ENCODE data around the gene NEK1. TPM values are rescaled to one million over a fixed set of nuclear protein-coding genes. Genes with fewer than 3 reads are reported as not detected.
"Not testable (repeated sequence)": the region's sequence is repeated elsewhere in the genome, so short reads cannot be mapped to it uniquely, and the experiment has no call there.

NEK1 gene
- total and polyA plus RNA-seq, 2 donors (not counting 3 experiments of a cell fraction or from before 2014, with no cell fraction given): 2.6 to 10.1 TPM

DNA sequence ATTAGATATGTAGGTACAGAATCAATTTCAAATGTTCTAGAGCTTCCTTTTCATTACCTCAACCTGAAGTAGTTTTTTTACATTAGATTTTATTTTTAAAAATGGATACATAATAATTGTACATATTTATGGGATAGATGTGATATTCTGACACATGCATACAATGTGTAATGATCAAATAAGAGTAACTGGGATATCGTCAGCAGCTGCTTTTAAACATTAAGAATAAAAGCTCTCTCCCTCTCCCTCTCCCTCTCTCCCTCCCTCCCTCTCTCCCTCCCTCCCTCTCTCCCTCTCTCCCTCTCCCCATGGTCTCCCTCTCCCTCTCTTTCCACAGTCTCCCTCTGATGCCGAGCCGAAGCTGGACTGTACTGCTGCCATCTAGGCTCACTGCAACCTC is 43.2 kb downstream of the NEK1 start:
- H2AFZ ChIP-seq (ENCODE audit: low read depth, low read length); H3K79me2 ChIP-seq (ENCODE audit: control insufficient read depth, insufficient read depth, low read length); H3K4me2 ChIP-seq (ENCODE audit: insufficient read depth, low read length); H3K36me3 ChIP-seq (ENCODE audit: control insufficient read depth in 2 of 2, extremely low read depth in 1 of 2, insufficient read depth in 2 of 2, low read length in 2 of 2); BruUV-seq (replicated peaks); dilution Hi-C loops (cut with MboI; ENCODE audit: extremely low pct_ligation_motif_present, low sequenced_read_pairs); POLR2A ChIA-PET; FAIRE-seq; H3K9ac ChIP-seq (replicated peaks; ENCODE audit: extremely low read depth, insufficient read depth, low read length); H3K4me1 ChIP-seq (ENCODE audit: control insufficient read depth, extremely low read depth, insufficient read depth, low read length); DNase-seq (ENCODE audit: low read depth, low spot score); H3K4me3 ChIP-seq (replicated peaks in 1 of 3; ENCODE audit: insufficient read depth in 1 of 3, low read depth in 1 of 3, low read length in 3 of 3); CTCF ChIA-PET; H3K9me3 ChIP-seq (replicated peaks; ENCODE audit: control insufficient read depth, insufficient read depth, low read length); H4K20me1 ChIP-seq (replicated peaks; ENCODE audit: control insufficient read depth, extremely low read depth, insufficient read depth, low read length); H3K9me1 ChIP-seq (replicated peaks; ENCODE audit: control insufficient read depth, extremely low read depth, insufficient read depth, low read length); H3K27me3 ChIP-seq (ENCODE audit: control insufficient read depth in 2 of 2, insufficient read depth in 2 of 2, low read length in 2 of 2); H3K27ac ChIP-seq (ENCODE audit: insufficient read depth, low read depth, low read length): not testable (repeated sequence)
- intact Hi-C loops (cut with micrococcal nuclease): loop anchor here (5.0 kb wide), 1 partner anchor 562 kb away; no protein-coding TSS in a partner anchor

GRCh38 chr4:169567916-169568315 is 44.5 kb downstream of the NEK1 start:
- no peak overlapping the region for H3K4me3 ChIP-seq (replicated peaks in 1 of 3; ENCODE audit: insufficient read depth in 1 of 3, low read depth in 1 of 3, low read length in 3 of 3)
- FAIRE-seq (no peak), DNase-seq (ENCODE audit: low read depth, low spot score) (no peak)
- no peak overlapping the region for H3K27ac ChIP-seq (ENCODE audit: insufficient read depth, low read depth, low read length)
- no peaks in the 10 kb centered on the region for H3K79me2 ChIP-seq (ENCODE audit: control insufficient read depth, insufficient read depth, low read length)
- no peaks in the 10 kb centered on the region for H3K9me1 ChIP-seq (replicated peaks; ENCODE audit: control insufficient read depth, extremely low read depth, insufficient read depth, low read length)
- no peak overlapping the region for H2AFZ ChIP-seq (ENCODE audit: low read depth, low read length)
- POLR2A ChIA-PET: no interaction called here
- H3K36me3 ChIP-seq (ENCODE audit: control insufficient read depth in 2 of 2, extremely low read depth in 1 of 2, insufficient read depth in 2 of 2, low read length in 2 of 2): no peaks in the 10 kb centered on the region
- CTCF ChIA-PET: interaction anchor here (0.5 to 3.6 kb wide), 5 partner anchors 12 to 982 kb away, joined by 3 to 43 read pairs (median 3); no protein-coding TSS in a partner anchor
- no peaks in the 10 kb centered on the region for H3K9me3 ChIP-seq (replicated peaks; ENCODE audit: control insufficient read depth, insufficient read depth, low read length)
- no peaks in the 10 kb centered on the region for H3K27me3 ChIP-seq (ENCODE audit: control insufficient read depth in 2 of 2, insufficient read depth in 2 of 2, low read length in 2 of 2)
- H4K20me1 ChIP-seq (replicated peaks; ENCODE audit: control insufficient read depth, extremely low read depth, insufficient read depth, low read length): no peaks in the 10 kb centered on the region
- intact Hi-C loops (cut with micrococcal nuclease) (loop anchor here (2.0 to 5.0 kb wide), 2 partner anchors 543 to 561 kb away; no protein-coding TSS in a partner anchor), dilution Hi-C loops (cut with MboI; ENCODE audit: extremely low pct_ligation_motif_present, low sequenced_read_pairs) (no loop called here)
- H3K9ac ChIP-seq (replicated peaks; ENCODE audit: extremely low read depth, insufficient read depth, low read length): no peak overlapping the region
- BruUV-seq (replicated peaks): no TSS peak
- H3K4me2 ChIP-seq (ENCODE audit: insufficient read depth, low read length): no peak overlapping the region
- no peak for TF ChIP-seq EZH2 (IDR thresholded peaks at IDR 0.05; ENCODE audit: borderline replicate concordance, low read depth, low read length, severe bottlenecking)
- TF ChIP-seq JUN (IDR thresholded peaks at IDR 0.05; ENCODE audit: borderline replicate concordance, insufficient read depth, insufficient read length, low read depth): no peak
- TF ChIP-seq FOS (IDR thresholded peaks at IDR 0.05; ENCODE audit: borderline replicate concordance, insufficient read depth, low read length): no peak
- TF ChIP-seq, protein P1, sequence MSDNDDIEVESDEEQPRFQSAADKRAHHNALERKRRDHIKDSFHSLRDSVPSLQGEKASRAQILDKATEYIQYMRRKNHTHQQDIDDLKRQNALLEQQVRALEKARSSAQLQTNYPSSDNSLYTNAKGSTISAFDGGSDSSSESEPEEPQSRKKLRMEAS (IDR thresholded peaks at IDR 0.05; ENCODE audit: insufficient read depth, insufficient read length): no peak
- no peak for TF ChIP-seq GATA2 (IDR thresholded peaks at IDR 0.05; ENCODE audit: insufficient read depth, insufficient read length, low read depth, low read length)
- TF ChIP-seq POLR2AphosphoS5 (IDR thresholded peaks at IDR 0.05; ENCODE audit: insufficient read depth, low read depth, low read length): no peak
- no peak for TF ChIP-seq POLR2A (IDR thresholded peaks at IDR 0.05; ENCODE audit: low read depth, low read length)
- no peak for TF ChIP-seq MYC (IDR thresholded peaks at IDR 0.05; ENCODE audit: low read depth, low read length)
- TF ChIP-seq, protein P2, sequence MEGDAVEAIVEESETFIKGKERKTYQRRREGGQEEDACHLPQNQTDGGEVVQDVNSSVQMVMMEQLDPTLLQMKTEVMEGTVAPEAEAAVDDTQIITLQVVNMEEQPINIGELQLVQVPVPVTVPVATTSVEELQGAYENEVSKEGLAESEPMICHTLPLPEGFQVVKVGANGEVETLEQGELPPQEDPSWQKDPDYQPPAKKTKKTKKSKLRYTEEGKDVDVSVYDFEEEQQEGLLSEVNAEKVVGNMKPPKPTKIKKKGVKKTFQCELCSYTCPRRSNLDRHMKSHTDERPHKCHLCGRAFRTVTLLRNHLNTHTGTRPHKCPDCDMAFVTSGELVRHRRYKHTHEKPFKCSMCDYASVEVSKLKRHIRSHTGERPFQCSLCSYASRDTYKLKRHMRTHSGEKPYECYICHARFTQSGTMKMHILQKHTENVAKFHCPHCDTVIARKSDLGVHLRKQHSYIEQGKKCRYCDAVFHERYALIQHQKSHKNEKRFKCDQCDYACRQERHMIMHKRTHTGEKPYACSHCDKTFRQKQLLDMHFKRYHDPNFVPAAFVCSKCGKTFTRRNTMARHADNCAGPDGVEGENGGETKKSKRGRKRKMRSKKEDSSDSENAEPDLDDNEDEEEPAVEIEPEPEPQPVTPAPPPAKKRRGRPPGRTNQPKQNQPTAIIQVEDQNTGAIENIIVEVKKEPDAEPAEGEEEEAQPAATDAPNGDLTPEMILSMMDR (IDR thresholded peaks at IDR 0.05; ENCODE audit: extremely low read depth in 1 of 2, insufficient read depth in 1 of 2, low read depth in 1 of 2, low read length in 2 of 2): no peak
- H3K4me1 ChIP-seq (ENCODE audit: control insufficient read depth, extremely low read depth, insufficient read depth, low read length): no peaks in the 10 kb centered on the region

All from endothelial cell of umbilical vein (primary cell).